ENCODE results near the gene BAZ1B.

BAZ1B gene

GRCh38 chr7:73449422-73449821, 72.7 kb downstream of the BAZ1B start:
- no peak for DNase-seq (ENCODE audit: extremely low read depth in 1 of 2, low read depth in 1 of 2)

- no peak for DNase-seq (ENCODE audit: extremely low read depth in 1 of 2, low read depth in 1 of 2)
Measured at GRCh38 chr7:73448609-73449008, 73.5 kb downstream of the BAZ1B start.

GRCh38 chr7:73447121-73447733, 74.9 kb downstream of the BAZ1B start:
- DNase-seq (ENCODE audit: extremely low read depth in 1 of 2, low read depth in 1 of 2) = no peak

- no peak for DNase-seq (ENCODE audit: extremely low read depth in 1 of 2, low read depth in 1 of 2)
Measured at GRCh38 chr7:73446682-73447081, 75.4 kb downstream of the BAZ1B start.

GRCh38 chr7:73443548-73444255, 78.4 kb downstream of the BAZ1B start:
- no peak for DNase-seq (ENCODE audit: extremely low read depth in 1 of 2, low read depth in 1 of 2)

GRCh38 chr7:73442903-73443500, 79.1 kb downstream of the BAZ1B start:
- no peak for DNase-seq (ENCODE audit: extremely low read depth in 1 of 2, low read depth in 1 of 2)

GRCh38 chr7:73442222-73442902, 79.7 kb downstream of the BAZ1B start:
- DNase-seq (ENCODE audit: extremely low read depth in 1 of 2, low read depth in 1 of 2) = no peak

- no peak for DNase-seq (ENCODE audit: extremely low read depth in 1 of 2, low read depth in 1 of 2)
Measured at GRCh38 chr7:73439410-73439704, 82.7 kb downstream of the BAZ1B start.

- no peak for DNase-seq (ENCODE audit: extremely low read depth in 1 of 2, low read depth in 1 of 2)
Measured at GRCh38 chr7:73438547-73439409, 83.3 kb downstream of the BAZ1B start.

GRCh38 chr7:73437621-73438416, 84.3 kb downstream of the BAZ1B start:
- DNase-seq (ENCODE audit: extremely low read depth in 1 of 2, low read depth in 1 of 2) = no peak

- no peak for DNase-seq (ENCODE audit: extremely low read depth in 1 of 2, low read depth in 1 of 2)
Measured at GRCh38 chr7:73437091-73437490, 85.0 kb downstream of the BAZ1B start.

GRCh38 chr7:73436031-73436929, 85.8 kb downstream of the BAZ1B start:
- DNase-seq (ENCODE audit: extremely low read depth in 1 of 2, low read depth in 1 of 2) = no peak

GRCh38 chr7:73435471-73436009, 86.6 kb downstream of the BAZ1B start:
- DNase-seq (ENCODE audit: extremely low read depth in 1 of 2, low read depth in 1 of 2) = no peak

GRCh38 chr7:73434701-73435069, 87.4 kb downstream of the BAZ1B start:
- DNase-seq (ENCODE audit: extremely low read depth in 1 of 2, low read depth in 1 of 2) = no peak

- DNase-seq (ENCODE audit: extremely low read depth in 1 of 2, low read depth in 1 of 2) = no peak
Measured at GRCh38 chr7:73433924-73434700, 88.0 kb downstream of the BAZ1B start.

GRCh38 chr7:73432676-73433075, 89.4 kb downstream of the BAZ1B start:
- DNase-seq (ENCODE audit: extremely low read depth in 1 of 2, low read depth in 1 of 2) = no peak

- no peak for DNase-seq (ENCODE audit: extremely low read depth in 1 of 2, low read depth in 1 of 2)
Measured at GRCh38 chr7:73431041-73431835, 90.9 kb downstream of the BAZ1B start.
